ENCODE data around the gene PARP8.

PARP8 gene

DNA sequence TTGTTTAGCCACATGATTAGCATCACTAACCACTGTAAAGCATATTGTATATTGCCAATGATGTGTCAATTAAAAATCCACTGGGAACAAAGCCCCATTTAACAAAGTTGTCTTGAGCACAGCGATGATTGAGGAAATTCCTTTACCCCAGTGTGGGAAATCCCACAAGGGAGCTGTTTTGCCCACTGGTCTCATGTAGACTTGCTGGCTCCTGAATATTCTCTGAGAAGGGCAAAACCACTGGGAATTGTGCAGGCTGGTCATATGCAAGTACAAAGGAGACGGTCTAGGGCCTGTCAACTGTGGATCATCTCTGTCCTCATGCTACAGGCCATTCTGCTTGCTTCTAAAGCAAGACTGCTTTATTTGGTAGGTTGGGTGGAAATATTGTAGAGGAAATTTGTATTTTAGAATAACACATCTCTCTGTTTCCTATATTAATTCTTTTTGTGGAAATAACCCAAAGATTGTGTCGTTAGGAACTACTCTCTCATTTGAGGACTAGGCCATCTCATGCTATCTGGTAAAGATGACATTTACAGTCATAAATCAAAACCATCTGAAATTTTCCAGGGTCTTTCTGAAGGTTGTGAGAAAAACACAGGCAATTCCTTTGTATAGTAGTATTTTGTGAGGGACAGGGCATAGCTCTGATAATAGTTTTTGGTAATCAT is 60.2 kb downstream of the PARP8 start:
- DNase-seq (ENCODE audit: low read depth in 3 of 3), result no peak

DNA sequence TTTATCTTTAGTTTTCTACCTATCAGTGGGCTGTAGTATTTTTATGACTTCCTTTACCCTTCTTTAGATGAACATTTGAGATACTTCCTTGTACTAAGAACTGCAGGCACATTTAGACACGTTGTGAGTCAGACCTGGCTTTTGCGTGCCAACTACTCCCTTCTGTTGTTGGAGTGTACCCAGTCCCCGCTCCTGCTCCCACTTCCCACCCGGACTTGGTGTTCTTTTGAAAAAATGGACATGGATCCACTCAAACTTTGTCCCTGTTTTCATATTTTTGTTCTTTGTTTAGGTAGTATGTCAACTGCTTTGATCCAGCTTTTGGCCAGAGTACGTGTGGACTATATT is 60.7 kb downstream of the PARP8 start:
- no peak for DNase-seq (ENCODE audit: low read depth in 3 of 3)

DNA sequence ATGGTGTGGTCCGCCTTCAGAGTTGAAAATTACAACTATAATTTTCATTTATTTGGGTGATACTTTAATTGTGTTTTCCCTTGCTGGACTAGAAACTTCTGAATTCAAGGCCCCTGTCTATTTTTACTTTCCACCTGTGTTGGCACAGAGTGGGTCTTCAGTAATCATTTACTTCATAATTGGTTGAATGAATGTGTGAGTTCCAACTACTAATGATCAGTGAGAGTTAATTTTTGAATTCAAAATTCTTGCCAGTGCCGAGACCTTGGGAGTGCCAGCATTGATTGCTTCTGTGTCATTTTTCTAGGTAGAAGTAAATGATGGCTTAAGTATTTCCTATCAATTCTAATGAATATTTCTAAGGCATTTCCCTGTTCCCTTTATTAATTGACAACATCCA is 61.4 kb downstream of the PARP8 start:
- DNase-seq (ENCODE audit: low read depth in 3 of 3), result no peak

DNA sequence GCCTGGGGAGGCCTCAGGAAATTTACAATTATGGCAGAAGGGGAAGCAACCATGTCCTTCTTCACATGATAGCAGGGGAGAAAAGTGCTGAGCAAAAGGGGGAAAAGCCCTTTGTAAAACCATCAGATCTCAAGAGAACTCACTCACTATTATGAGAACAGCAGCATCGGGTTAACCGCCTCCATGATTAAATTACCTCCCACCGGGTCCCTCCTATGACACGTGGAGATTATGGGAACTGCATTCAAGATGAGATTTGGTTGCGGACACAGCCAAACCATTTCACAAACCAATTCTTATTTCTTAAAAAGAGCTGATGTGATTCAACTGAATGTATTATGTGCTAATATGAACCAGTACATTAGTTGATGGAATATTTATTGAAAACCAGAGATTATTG is 63.9 kb downstream of the PARP8 start:
- DNase-seq (ENCODE audit: low read depth in 3 of 3), result no peak

DNA sequence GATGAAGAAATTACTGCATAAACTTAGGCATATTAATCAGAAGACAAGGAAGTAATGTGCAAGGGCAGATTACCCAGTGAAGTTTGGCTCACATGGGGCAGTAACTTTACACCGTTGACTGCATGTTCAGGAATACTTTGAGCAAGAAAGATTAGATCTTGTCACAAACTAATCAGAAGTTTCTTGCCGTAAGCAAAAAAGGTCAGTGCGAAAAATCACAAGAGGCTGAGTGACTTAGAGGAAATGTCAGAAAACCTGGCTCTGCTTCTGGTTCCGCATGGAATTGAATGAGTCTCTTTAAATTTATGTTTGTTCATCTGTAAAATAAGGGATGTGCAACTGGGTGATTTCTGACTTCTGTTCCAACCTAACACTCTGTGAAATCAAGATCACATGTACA is 64.4 kb downstream of the PARP8 start:
- no peak for DNase-seq (ENCODE audit: low read depth in 3 of 3)

DNA sequence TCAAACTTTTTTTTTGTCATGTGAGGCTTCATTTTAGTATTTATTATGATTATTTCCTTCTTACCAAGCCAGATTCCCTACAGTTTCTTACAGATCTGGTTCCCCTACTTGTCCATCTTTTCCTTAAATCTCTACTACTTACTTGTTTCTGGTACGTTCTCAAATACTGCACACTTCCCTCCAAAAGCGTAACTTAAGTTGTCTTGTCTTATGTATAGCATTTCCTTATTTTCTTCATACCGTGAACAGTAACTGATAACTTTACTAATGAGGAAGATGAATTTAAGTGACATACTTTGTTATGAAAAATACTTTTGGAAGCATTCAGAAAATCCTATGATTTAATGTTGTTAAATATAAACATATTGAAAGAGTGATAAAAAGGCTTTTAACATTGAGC is 67.3 kb downstream of the PARP8 start:
- DNase-seq (ENCODE audit: low read depth in 3 of 3), result no peak

DNA sequence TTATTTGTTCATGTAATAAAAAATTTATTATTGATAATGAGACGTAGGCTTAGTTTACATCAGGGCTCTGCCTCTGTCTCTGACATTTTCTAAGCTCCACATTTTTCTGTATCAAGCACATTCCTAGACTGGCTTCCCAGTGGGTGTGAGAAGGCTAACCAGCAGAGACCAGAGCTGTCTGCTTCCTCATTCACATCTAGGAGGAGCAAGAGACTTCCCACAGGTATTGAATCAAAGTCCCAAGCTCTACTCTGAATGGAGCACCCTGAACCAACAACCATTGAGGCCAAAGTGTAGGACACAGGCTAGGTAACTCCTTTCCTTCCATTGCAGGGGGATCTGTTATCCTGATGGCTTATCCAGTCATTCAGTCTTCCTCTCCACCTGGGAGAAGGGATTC is 72.4 kb downstream of the PARP8 start:
- no peak for DNase-seq (ENCODE audit: low read depth in 3 of 3)

DNA sequence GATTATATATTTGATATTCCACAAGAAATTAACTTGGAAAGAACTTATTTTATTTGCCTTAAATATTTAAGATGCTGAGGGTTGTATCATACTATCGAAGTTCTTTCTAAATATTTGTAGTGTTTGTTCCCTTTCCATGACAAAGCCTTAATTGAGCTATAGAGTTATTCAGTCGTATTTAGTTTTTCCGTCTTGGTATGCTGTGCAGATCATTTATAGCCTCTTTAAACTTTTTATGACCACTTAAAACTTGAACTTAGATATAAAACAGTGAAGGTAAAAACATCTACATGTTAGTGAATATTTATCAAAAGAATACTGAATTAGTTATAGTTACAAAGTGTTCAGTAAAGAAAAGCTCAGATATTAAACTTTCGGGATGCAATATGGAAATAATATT is 74.4 kb downstream of the PARP8 start:
- DNase-seq (ENCODE audit: low read depth in 3 of 3), result no peak

DNA sequence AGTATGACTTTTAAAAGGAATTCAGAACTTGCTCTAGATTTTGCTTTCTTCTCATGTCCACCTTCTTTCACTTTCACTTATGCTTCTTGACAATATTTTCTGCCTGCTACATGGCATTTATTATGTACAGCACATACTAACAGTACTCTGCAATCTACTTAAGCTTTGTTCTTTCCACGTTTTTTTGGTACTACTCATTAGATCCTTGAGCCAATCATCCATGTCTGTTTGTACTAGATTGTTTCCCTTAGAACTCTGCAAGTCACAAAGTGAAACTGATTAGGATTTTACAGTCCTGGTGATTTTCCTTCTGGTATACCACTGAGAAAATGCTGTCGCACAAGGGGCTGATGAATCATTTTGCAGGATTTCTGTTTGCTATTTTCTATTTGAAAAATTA is 78.3 kb downstream of the PARP8 start:
- no peak for DNase-seq (ENCODE audit: low read depth in 3 of 3)

DNA sequence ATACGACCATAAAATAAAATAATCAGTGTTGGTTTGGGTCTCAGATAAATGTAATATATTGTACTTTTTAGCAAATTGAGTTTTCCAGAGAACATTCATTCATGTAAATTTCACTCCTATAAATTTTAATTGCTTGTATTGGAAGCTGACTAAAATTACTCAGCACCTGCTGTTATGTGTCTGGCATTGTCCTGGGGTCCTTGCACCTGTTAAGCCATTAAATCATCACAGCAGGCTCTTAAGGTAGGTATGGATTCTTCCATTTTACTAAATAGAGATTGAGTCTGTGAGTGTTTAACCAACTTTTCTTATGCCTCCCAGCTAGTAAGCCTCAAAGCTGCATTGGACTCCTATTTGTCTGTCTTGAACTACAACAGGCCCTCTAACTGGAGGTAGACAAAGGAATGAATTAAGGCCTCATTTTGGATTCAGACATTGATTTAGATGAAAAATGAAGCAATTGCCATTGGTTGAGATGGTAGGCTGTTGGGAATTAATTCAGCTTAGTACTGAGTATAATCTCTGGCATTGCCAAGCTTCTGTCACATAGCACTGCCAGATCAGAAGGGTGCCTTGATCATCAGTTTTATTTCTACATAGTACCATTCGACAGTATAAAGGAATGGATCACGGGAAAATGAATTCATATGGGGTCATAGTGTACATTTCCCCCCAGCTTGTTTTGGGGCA is 78.9 kb downstream of the PARP8 start:
- no peak for DNase-seq (ENCODE audit: low read depth in 3 of 3)

DNA sequence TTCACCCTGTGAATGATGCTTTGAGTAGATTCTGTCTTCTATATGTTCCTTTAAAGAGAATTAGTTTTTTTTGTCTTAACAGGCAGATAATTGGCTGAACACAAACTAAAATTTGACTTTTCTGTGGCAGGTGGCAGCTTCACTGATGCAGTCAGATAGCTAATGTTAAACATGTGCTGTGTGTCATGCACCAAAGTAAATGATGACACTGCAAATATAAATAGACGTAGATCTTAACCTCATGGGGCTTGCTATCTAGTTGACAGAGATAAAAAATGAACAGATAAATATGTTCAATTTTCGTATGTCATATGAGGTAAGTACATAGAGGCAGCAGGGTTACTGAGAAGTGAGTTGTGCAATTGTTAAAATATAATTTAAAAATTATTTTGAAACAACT is 82.7 kb downstream of the PARP8 start:
- no peak for DNase-seq (ENCODE audit: low read depth in 3 of 3)

DNA sequence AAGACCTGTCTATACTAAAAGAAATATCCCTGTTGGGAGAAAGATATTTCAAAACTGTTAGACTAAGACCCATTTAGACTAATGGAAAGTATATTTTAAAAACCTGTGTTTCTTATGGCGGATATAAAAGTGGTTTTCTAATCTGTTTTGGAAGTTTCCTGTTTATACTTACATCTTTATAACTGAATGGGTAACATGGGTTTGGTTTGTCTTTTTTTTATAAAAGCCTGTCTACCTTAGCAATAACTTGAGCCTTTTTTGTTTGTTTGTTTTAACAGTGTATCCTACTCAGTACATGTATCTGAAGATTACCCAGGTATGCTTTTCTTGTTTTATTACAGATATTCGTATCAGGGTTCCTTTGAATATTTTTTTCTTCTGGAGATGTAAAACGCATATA is 83.4 kb downstream of the PARP8 start:
- DNase-seq (ENCODE audit: low read depth in 3 of 3), result no peak

DNA sequence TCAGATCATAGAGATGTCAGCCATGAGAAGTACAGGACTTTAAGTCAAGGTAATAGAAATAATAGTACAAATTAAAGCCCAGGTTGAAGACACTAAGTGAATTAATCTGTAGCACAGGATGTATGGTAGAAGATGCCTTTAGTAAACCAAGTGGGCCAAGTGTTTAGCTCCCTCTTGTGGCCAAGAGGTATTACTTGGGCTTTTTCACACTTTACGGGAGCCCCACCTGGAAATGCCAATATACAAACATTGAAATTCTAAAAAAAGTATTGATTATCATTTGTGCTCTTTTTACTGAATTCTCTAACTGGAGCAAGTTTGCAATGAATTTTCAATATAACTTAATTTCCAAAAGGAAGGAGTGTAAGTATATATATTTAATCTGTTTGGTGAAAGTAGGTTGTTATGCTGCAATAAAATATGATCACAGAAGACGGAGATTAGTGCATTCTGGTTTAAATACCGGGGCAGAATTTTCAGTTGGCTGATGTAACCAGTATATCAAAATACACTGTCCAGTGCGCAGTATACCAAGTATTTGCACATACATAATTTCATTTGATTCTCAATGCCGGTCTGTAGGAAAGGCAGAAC is 84.7 kb downstream of the PARP8 start:
- DNase-seq (ENCODE audit: low read depth in 3 of 3), result no peak

DNA sequence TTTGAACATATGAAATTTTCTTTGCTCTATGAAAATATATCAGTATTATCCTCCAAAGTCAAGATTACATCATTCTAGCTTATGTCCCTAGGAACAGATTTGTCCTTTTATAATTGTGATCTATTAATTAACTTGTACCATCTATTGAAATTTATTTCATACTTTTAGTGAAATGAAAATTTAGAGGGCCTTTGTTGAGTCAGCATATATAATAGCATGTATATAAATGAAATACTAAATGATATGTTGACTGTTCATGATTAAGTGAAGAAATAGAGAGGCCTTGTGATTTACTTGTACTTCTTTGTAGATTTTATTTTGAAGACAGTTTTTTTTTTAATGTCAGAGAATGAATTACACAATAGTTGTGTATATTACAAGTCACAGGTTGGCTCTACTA is 86.4 kb downstream of the PARP8 start:
- no peak for DNase-seq (ENCODE audit: low read depth in 3 of 3)

DNA sequence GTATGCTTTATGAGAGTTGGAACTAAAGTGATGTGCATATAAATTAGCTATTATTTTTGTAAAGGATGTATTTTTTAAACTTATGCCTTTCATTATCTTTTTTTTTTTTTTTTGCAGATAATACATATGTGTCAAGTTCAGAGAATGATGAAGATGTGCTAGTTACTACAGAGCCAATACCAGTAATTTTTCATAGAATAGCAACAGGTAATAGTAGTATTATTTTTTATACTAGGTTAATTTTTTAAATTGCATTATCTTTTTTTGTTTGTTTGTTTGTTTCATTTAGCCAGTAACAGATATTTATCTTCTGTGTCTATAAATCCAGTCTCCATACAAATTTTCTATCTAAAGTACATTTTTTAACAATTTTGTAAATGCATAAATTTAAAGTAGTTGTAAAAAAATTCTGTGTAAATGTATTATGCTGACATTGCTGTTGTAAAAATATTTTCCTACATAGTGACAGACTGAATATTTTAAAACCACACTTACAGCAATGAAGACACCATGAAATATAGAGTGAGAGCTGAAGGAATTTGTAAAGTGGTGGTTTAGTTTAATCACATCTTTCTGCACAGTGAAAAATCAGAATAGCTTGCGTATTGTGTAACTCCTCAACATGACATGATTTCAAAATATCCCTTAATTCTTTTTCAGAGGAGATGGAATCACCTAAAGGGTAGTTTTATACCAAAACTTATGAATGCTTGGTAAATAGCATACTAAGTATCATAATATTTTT is 93.3 kb downstream of the PARP8 start:
- no peak for DNase-seq (ENCODE audit: low read depth in 3 of 3)

DNA sequence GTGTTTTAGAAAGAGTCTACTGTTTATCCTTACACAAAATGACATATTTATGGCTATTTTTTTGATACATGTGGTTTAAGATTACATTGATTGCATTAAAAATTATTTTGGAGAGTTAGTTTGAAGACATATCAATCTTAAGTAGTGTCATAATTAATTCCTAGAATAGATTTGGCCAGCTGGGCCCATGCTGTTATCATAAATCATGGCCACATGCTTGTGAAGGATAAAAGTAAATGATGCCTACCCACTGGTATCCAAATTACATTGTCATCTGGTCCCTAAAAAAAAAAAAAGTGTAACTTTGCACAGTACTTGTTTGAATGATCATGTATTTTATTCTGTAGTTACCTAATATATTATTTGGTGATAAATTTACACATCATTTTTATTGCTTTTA is 96.9 kb downstream of the PARP8 start:
- no peak for DNase-seq (ENCODE audit: low read depth in 3 of 3)

DNA sequence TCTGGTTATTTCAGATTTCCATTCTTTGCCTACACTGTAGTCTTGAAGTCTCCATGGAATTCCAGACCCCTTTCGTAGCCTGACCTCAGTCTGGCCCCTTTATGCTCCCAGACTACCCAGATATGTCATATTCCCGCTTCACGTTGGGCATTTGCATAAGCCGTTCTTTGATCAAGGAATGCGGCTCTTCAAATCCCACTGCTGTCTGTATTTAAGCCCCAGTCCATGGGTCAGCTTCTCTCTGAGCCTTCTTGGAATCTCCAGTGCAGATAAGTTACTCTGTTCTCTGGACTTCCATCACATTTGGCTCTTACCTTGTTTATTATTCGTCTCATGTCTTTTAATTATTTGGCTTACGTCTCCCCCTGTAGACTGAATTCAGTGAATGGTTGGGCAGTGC is 97.4 kb downstream of the PARP8 start:
- no peak for DNase-seq (ENCODE audit: low read depth in 3 of 3)

DNA sequence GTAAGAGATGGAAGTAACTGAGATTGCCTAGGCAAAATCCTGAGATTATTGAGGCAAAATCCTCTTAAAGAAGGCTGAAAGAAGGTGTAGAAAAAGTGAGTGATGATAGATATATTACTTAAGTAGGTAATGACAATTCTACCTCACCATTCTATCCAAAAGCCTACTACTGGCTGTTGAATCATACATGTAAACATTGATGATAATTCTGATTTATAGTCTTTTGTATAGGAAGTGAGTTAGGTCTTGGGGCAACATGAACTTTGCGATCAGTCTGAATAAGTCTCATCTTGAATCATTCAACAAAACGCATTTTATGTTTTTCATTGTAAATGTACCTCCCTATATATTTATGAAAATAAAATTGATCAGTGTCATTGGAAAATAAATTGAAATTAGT is 99.6 kb downstream of the PARP8 start:
- DNase-seq (ENCODE audit: low read depth in 3 of 3), result no peak

DNA sequence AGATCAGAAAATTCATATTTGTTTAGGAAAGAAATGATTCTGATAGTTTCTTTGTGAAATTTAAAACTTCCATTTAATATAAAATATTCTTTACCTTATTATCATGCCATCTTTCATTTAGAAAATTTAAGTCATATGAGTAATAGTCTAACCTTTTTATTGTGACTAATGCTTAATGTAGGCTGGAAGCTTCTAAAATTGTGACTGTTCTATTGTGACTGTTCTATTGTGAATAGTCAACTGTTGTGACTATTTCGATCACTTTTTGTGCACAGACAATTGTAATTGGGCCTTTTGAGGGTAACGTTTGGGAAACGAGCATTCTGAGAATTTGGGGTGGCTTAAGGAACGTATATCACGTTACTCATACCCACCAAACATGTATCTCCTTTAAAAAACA is 100.0 kb downstream of the PARP8 start:
- no peak for DNase-seq (ENCODE audit: low read depth in 3 of 3)

DNA sequence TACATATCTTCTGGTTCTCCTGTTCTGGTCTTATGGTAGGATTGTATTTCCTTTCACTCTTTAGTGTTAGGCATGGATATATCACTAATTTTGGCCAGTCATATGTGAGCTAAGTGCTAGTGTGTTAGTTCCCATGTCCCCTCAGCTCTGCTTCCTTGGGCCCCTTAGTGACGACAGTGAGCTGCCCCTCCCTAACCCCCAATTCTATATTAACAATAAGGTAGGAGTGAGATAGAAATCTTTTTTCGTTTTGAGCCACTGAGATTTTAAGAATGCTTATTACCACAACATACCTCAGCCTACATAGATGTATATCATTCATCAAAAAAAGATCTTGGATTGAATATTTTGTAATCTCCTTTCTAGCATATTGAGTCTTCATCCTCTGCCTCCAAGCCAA is 100.5 kb downstream of the PARP8 start:
- DNase-seq (ENCODE audit: low read depth in 3 of 3), result no peak

DNA sequence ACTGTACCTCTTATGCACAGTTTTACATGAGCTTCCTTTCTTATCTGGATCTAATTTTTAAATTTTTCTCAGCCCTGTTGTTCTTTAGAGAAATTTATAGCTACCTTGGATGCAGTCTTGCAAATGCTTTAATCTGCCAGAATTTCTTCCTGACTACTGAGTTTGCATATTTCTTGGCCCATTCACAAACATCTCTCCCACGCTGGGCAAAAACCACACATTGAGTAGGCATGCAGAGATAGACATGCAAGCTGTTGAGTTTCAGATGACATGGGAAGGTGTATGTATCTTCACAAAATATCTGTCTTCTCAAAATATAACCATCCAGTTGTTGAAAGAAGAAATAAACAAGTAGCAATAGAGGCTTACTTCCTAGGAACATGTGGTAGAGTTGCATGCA is 101.2 kb downstream of the PARP8 start:
- DNase-seq (ENCODE audit: low read depth in 3 of 3), result no peak

DNA sequence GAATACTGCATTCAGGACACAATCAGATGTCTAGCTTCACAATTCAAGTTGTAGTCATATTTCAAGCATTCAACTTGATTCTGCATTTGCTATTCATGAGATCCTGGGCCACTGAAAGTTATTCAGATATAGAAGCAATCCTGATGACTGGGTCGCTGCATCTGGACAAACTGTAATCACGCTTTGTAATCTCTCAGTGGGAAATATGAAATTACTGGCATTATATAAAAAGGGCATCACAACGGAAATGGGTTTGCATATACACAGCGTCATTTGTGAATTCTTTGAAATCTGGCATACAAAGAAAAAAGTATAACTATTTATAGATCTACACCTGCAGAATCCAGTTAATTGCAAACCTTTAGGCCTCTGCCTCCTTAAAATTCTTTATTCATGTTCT is 102.2 kb downstream of the PARP8 start:
- no peak for DNase-seq (ENCODE audit: low read depth in 3 of 3)

DNA sequence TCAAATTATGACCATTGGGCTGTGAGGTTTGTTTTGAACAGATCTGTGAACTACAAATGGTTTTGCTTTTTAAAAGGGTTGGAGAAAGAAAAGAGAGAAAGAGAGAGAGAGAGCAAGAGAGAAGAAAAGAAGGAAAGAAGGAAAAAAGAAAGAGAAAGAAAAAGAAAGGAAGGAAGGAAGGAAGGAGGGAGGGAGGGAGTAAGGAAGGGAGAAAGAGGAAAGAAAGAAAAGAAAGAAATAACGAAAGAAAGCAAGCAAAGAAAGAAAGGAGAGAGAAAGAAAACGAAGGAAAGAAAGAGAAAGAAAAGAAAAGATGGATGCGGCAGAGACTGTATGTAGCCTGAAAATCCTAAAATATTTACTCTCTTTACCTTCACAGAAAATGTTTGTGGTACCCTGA is 104.0 kb downstream of the PARP8 start:
- DNase-seq (ENCODE audit: low read depth in 3 of 3), result no peak

Data from stimulated activated CD4-positive, alpha-beta T cell treated with anti-CD3 and anti-CD28 coated beads, TNF-alpha, amount 100 ng/mL, for 48 hours (primary cell).